Measurements from ENCODE around the gene B3GALT5. TPM values are rescaled to one million over a fixed set of nuclear protein-coding genes. Genes with fewer than 3 reads are reported as not detected.

The B3GALT5 gene
- total RNA-seq, 1 experiment from 2014 or later: 1.5 TPM

- CTCF ChIA-PET: interaction anchor here (0.5 to 0.7 kb wide), 2 partner anchors 67 to 142 kb away, joined by 3 to 5 read pairs; no protein-coding TSS in a partner anchor
- H3K4me2 ChIP-seq (ENCODE audit: low read length): peak overlapping the region; percentile 39
- POLR2A ChIA-PET (ENCODE audit: unreplicated experiment): no interaction called here
- no peak overlapping the region for H3K4me3 ChIP-seq (ENCODE audit: low read length)
- H3K9ac ChIP-seq (ENCODE audit: low read length): no peak overlapping the region
- no peaks in the 10 kb centered on the region for H3K36me3 ChIP-seq (ENCODE audit: low read depth, low read length)
- no peak overlapping the region for H3K27ac ChIP-seq (ENCODE audit: low read length)
- DNase-seq (peak; percentile 79), ATAC-seq (peak; percentile 97)
- TF ChIP-seq EZH2phosphoT487 (IDR thresholded peaks at IDR 0.05; ENCODE audit: borderline replicate concordance, low read length): no peak
- no peak for TF ChIP-seq EZH2 (IDR thresholded peaks at IDR 0.05; ENCODE audit: low read length, unreplicated experiment)
- TF ChIP-seq CTCF (conservative IDR thresholded peaks at IDR 0.05; ENCODE audit: low read depth, low read length): no peak
- no peaks in the 10 kb centered on the region for H3K79me2 ChIP-seq (ENCODE audit: low read length)
- no peaks in the 10 kb centered on the region for H3K27me3 ChIP-seq (ENCODE audit: low read length)
- H3K9me2 ChIP-seq (replicated peaks; ENCODE audit: low read length): no peaks in the 10 kb centered on the region
- no TSS peak for BruUV-seq (replicated peaks)
- H4K20me1 ChIP-seq (ENCODE audit: low read length): no peaks in the 10 kb centered on the region
- no peaks in the 10 kb centered on the region for H3K9me3 ChIP-seq (ENCODE audit: low read length)
- H2AFZ ChIP-seq (ENCODE audit: low read length): no peak overlapping the region
- H3K4me1 ChIP-seq (ENCODE audit: insufficient read depth, low read length): peaks cover 13% of the 10 kb centered on the region
- intact Hi-C loops (cut with micrococcal nuclease): no loop called here
- H3F3A ChIP-seq (ENCODE audit: low read length, unreplicated experiment): no peaks in the 10 kb centered on the region
Observed at GRCh38 chr21:39647476-39647875, 34.7 kb downstream of the B3GALT5 start.

- intact Hi-C loops (cut with micrococcal nuclease): no loop called here
- no peak for DNase-seq
- no peaks in the 10 kb centered on the region for H3K9me2 ChIP-seq (replicated peaks; ENCODE audit: low read length)
Observed at GRCh38 chr21:39648879-39649278, 36.1 kb downstream of the B3GALT5 start.

More at GRCh38 chr21:39648879-39649278, 36.1 kb downstream of the B3GALT5 start:
- H3K27ac ChIP-seq (ENCODE audit: low read length): no peak overlapping the region
- H2AFZ ChIP-seq (ENCODE audit: low read length): no peak overlapping the region
- H3K27me3 ChIP-seq (ENCODE audit: low read length): no peaks in the 10 kb centered on the region
- H3K79me2 ChIP-seq (ENCODE audit: low read length): no peaks in the 10 kb centered on the region
- H3K4me3 ChIP-seq (ENCODE audit: low read length): no peak overlapping the region
- H4K20me1 ChIP-seq (ENCODE audit: low read length): no peaks in the 10 kb centered on the region
- H3K4me2 ChIP-seq (ENCODE audit: low read length): no peak overlapping the region
- H3K36me3 ChIP-seq (ENCODE audit: low read depth, low read length): no peaks in the 10 kb centered on the region
- ChIA-PET POLR2A (ENCODE audit: unreplicated experiment) (no interaction called here), CTCF (no interaction called here)
- peaks cover 13% of the 10 kb centered on the region for H3K4me1 ChIP-seq (ENCODE audit: insufficient read depth, low read length)
- no peak for ATAC-seq
- TF ChIP-seq EZH2phosphoT487 (IDR thresholded peaks at IDR 0.05; ENCODE audit: borderline replicate concordance, low read length): no peak
- TF ChIP-seq EZH2 (IDR thresholded peaks at IDR 0.05; ENCODE audit: low read length, unreplicated experiment): no peak
- TF ChIP-seq CTCF (conservative IDR thresholded peaks at IDR 0.05; ENCODE audit: low read depth, low read length): no peak
- no TSS peak for BruUV-seq (replicated peaks)
- H3K9me3 ChIP-seq (ENCODE audit: low read length): no peaks in the 10 kb centered on the region
- H3K9ac ChIP-seq (ENCODE audit: low read length): no peak overlapping the region
- no peaks in the 10 kb centered on the region for H3F3A ChIP-seq (ENCODE audit: low read length, unreplicated experiment)

Measured in PC-3 (cell line).